H1 (cell line): ENCODE results near the gene SEMA3E. TPM values are rescaled to one million over a fixed set of nuclear protein-coding genes. Genes with fewer than 3 reads are reported as not detected.

ENCODE experiments used
- BACH1 ChIP-seq: IDR thresholded peaks from 2 replicates; pipeline ENCODE4 v1.6.1; 2012; ENCODE audit warnings: low read length, improper control_type of control experiment
- CHD7 ChIP-seq: fragments of 300-600 bp; sonication (generic); IDR thresholded peaks from 2 replicates; pipeline ENCODE4 v1.7.1; 2012; ENCODE audit warnings: low read length, moderate library complexity, mild to moderate bottlenecking, inconsistent platforms; ENCODE audit not compliant: insufficient replicate concordance
- KDM4A ChIP-seq: IDR thresholded peaks from one replicate; pipeline ENCODE4 v1.7.1; 2012; ENCODE audit warnings: low read depth, mild to moderate bottlenecking, moderate library complexity, low read length, inconsistent platforms; ENCODE audit not compliant: severe bottlenecking
- polyA plus RNA-seq, 7 experiments: library from polyadenylated mRNA; depleted of rRNA in 3 of 7; stranded (reverse) in 5 of 7; unstranded in 2 of 7; fragments of >200 nt in 5 of 7; fragments of 200-250 nt in 2 of 7; gene quantifications; 1 replicate in 5 of 7; 2 replicates in 1 of 7; 4 replicates in 1 of 7; pipeline versions ENCODE4 v1.2.1 to v1.2.3, GENCODE V29; 2011 to 2013; ENCODE audit warnings: missing spikeins in 2 of 7, mixed read lengths in 2 of 7
- total RNA-seq: library from RNA; stranded (reverse); fragmentation: NEBNext Ultra II Directional; extraction: Animal tissue kit (Norgen Biotek cat#: 25700); gene quantifications from 2 replicates; pipeline ENCODE4 v1.2.1, GENCODE V29; 2021

The SEMA3E gene
- total and polyA plus RNA-seq, 2 of the 8 experiments (the other 6 are each of a cell fraction or from before 2014, with no cell fraction given): 0.93 to 0.94 TPM

- TF ChIP-seq CHD7 (peak; percentile 60), BACH1 (no peak), KDM4A (no peak)
- TF ChIP-seq, all 59 proteins: peak for 2
These were observed 219.4 kb downstream of the SEMA3E start (continued) for GRCh38 chr7:83429493-83429892.
